ENCODE measurements around the gene SAMD14. TPM values are rescaled to one million over a fixed set of nuclear protein-coding genes. Genes with fewer than 3 reads are reported as not detected.
A peak's percentile ranks its signal among the peaks of the same experiment; 100 is the strongest.

SAMD14 gene
- total and polyA plus RNA-seq, 4 donors = 13.2 to 91.6 (median 47.0) TPM

DNA sequence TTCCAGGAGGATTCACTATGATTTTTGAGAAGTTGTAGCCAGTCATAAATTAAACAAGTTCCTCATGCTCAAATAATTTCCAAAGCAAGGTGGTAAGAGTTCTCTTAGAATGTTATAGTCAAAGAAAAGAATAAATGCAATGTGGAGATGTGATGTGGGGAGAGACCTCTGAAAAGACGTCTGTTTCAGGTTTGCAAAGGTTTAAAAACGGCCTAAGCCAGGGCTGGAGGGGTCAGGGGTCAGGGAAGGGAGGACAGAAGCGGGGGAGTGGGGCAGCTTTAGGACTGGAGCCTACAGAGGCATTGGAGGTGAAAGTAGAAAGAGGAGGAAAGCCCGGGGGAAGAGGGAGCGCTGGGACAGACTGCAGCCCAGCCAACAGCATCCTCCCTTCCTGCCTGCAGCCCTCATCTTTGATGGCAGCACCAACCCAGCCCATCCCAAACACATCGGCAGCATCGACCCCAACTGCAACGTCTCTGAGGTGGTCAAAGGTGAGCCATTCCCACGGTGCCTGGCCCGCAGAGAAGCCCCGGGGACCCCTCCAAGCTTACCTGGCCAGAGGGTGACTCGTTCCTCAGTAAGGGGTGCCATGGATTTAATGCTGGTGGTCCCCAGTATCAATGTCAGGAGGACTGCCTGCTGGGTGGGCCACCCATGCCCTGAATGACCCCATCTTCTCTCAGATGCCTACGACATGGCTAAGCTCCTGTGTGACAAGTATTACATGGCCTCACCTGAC, 23.4 kb downstream of the SAMD14 start:
- H3K4me3 ChIP-seq (ENCODE audit: low read depth, low read length) = no peak overlapping the region
- no peak for DNase-seq (ENCODE audit: low read depth in 4 of 6, low spot score in 6 of 6)
- H3K4me1 ChIP-seq (ENCODE audit: control insufficient read depth, insufficient read depth, low read length) = peaks cover 16% of the 10 kb centered on the region
- no peaks in the 10 kb centered on the region for H3K27me3 ChIP-seq (ENCODE audit: control insufficient read depth, insufficient read depth, low read length)
- no peaks in the 10 kb centered on the region for H3K9me3 ChIP-seq (ENCODE audit: control insufficient read depth, insufficient read depth, low read length)
- H3K27ac ChIP-seq (ENCODE audit: low read depth, low read length) = no peak overlapping the region
- WGBS (ENCODE audit: insufficient coverage) = 64% methylated on average over 7 of the region's 13 CpGs
- H3K36me3 ChIP-seq (ENCODE audit: control insufficient read depth, insufficient read depth, low read length) = peaks cover 84% of the 10 kb centered on the region

DNA sequence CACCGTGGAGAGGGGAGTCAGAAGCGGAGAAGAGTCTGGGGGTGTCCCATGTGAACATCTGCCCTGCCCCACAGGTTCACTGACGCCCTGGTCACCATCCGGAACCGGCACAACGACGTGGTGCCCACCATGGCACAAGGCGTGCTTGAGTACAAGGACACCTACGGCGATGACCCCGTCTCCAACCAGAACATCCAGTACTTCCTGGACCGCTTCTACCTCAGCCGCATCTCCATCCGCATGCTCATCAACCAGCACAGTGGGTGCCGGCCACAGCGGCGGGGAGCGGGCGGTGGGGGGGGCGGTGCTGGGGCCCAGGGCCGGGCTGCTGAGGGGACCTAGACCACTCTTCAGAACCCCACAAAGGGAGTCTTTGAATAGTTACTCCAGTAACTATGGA, 24.1 kb downstream of the SAMD14 start:
- 92% methylated on average over 8 of the region's 21 CpGs for WGBS (ENCODE audit: insufficient coverage)
- Histone ChIP-seq H3K36me3 (ENCODE audit: control insufficient read depth, insufficient read depth, low read length) (peaks cover 83% of the 10 kb centered on the region), H3K4me3 (ENCODE audit: low read depth, low read length) (no peak overlapping the region), H3K27ac (ENCODE audit: low read depth, low read length) (no peak overlapping the region), H3K4me1 (ENCODE audit: control insufficient read depth, insufficient read depth, low read length) (peaks cover 17% of the 10 kb centered on the region), H3K27me3 (ENCODE audit: control insufficient read depth, insufficient read depth, low read length) (no peaks in the 10 kb centered on the region), H3K9me3 (ENCODE audit: control insufficient read depth, insufficient read depth, low read length) (no peaks in the 10 kb centered on the region)
- no peak for DNase-seq (ENCODE audit: low read depth in 4 of 6, low spot score in 6 of 6)

DNA sequence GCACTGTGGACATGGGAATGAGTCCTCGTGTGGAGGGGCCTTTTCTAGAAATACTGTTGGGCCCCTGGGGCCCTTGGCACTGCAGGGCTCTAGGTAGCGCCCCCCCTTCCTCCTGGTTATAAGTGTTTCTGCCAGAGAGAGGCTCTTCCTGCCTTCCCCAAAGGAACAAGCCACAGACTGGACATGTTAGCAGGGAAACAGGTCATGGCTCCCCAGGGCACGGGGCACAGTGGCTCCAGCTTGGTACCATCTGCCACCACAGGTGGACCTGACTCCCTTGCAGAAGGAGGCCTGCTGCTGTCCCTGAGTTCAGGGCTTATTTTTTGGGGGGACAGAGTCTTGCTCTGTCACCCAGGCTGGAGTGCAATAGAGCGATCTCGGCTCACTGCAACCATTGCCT, 26.0 kb downstream of the SAMD14 start:
- H3K4me1 ChIP-seq (ENCODE audit: control insufficient read depth, insufficient read depth, low read length) = peaks cover 18% of the 10 kb centered on the region
- H3K27ac ChIP-seq (ENCODE audit: low read depth, low read length) = no peak overlapping the region
- H3K4me3 ChIP-seq (ENCODE audit: low read depth, low read length) = no peak overlapping the region
- DNase-seq (ENCODE audit: low read depth in 4 of 6, low spot score in 6 of 6) = no peak
- no peaks in the 10 kb centered on the region for H3K9me3 ChIP-seq (ENCODE audit: control insufficient read depth, insufficient read depth, low read length)
- WGBS (ENCODE audit: insufficient coverage) = 86% methylated on average over 4 of the region's 5 CpGs
- no peaks in the 10 kb centered on the region for H3K27me3 ChIP-seq (ENCODE audit: control insufficient read depth, insufficient read depth, low read length)
- H3K36me3 ChIP-seq (ENCODE audit: control insufficient read depth, insufficient read depth, low read length) = peaks cover 76% of the 10 kb centered on the region

DNA sequence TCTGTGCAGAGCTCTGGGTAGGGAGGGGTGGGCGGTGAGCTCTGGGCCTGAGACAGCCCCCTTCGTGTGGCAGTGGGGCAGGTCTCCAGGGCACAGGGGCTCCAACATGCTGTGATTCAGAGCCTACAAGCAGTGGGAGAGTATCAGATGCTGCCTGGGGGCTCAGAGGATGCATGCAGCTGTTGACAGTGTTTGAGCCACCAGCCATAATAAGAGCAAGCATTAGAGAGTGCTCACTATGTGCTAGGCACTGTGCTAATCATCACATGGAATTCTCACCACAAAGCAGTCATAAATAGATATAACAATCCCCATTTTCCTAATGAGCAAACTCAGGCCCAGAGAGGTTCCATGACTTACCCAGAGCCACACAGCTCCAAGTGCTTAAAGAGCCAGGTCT, 26.7 kb downstream of the SAMD14 start:
- Histone ChIP-seq H3K4me3 (ENCODE audit: low read depth, low read length) (no peak overlapping the region), H3K36me3 (ENCODE audit: control insufficient read depth, insufficient read depth, low read length) (peaks cover 76% of the 10 kb centered on the region), H3K9me3 (ENCODE audit: control insufficient read depth, insufficient read depth, low read length) (no peaks in the 10 kb centered on the region), H3K27ac (ENCODE audit: low read depth, low read length) (no peak overlapping the region), H3K4me1 (ENCODE audit: control insufficient read depth, insufficient read depth, low read length) (peaks cover 18% of the 10 kb centered on the region), H3K27me3 (ENCODE audit: control insufficient read depth, insufficient read depth, low read length) (no peaks in the 10 kb centered on the region)
- DNase-seq (ENCODE audit: low read depth in 4 of 6, low spot score in 6 of 6) = no peak
- 60% methylated on average over 2 of the region's 2 CpGs for WGBS (ENCODE audit: insufficient coverage)

- 75% methylated on average over 11 of the region's 15 CpGs for WGBS (ENCODE audit: insufficient coverage)
- Histone ChIP-seq H3K4me1 (ENCODE audit: control insufficient read depth, insufficient read depth, low read length) (peaks cover 18% of the 10 kb centered on the region), H3K27me3 (ENCODE audit: control insufficient read depth, insufficient read depth, low read length) (no peaks in the 10 kb centered on the region), H3K36me3 (ENCODE audit: control insufficient read depth, insufficient read depth, low read length) (peaks cover 76% of the 10 kb centered on the region), H3K4me3 (ENCODE audit: low read depth, low read length) (no peak overlapping the region), H3K27ac (ENCODE audit: low read depth, low read length) (peak overlapping the region; percentile 84), H3K9me3 (ENCODE audit: control insufficient read depth, insufficient read depth, low read length) (no peaks in the 10 kb centered on the region)
- no peak for DNase-seq (ENCODE audit: low read depth in 4 of 6, low spot score in 6 of 6)
These were observed 27.6 kb downstream of the SAMD14 start for GRCh38 chr17:50102164-50102991.

GRCh38 chr17:50101346-50102163, 28.4 kb downstream of the SAMD14 start:
- Histone ChIP-seq H3K9me3 (ENCODE audit: control insufficient read depth, insufficient read depth, low read length) (no peaks in the 10 kb centered on the region), H3K4me3 (ENCODE audit: low read depth, low read length) (no peak overlapping the region), H3K4me1 (ENCODE audit: control insufficient read depth, insufficient read depth, low read length) (peaks cover 26% of the 10 kb centered on the region), H3K27me3 (ENCODE audit: control insufficient read depth, insufficient read depth, low read length) (no peaks in the 10 kb centered on the region), H3K36me3 (ENCODE audit: control insufficient read depth, insufficient read depth, low read length) (peaks cover 80% of the 10 kb centered on the region), H3K27ac (ENCODE audit: low read depth, low read length) (peak overlapping the region; percentile 84)
- WGBS (ENCODE audit: insufficient coverage) = 45% methylated on average over 17 of the region's 17 CpGs
- no peak for DNase-seq (ENCODE audit: low read depth in 4 of 6, low spot score in 6 of 6)

DNA sequence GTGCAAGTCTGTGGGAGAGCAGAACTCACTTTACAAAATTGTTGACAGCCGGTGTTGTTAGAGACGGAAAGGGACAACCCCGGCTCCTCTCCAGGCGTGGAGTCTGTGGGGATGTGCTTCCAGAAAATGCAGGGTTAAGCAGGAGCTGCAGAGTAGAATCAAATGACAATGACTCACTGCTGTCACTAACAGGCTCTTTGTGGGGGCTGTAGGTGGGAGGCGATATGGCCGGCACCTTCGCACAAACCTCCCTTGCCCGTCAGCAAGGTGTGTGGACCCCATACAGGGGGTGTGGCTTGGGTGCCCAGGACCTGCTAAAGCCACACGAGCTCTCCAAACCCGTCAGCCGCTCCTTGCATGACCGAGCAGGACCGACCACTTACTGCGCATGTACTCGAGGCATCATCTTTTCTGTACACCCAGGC, 29.0 kb downstream of the SAMD14 start:
- peaks cover 32% of the 10 kb centered on the region for H3K4me1 ChIP-seq (ENCODE audit: control insufficient read depth, insufficient read depth, low read length)
- H3K36me3 ChIP-seq (ENCODE audit: control insufficient read depth, insufficient read depth, low read length) = peaks cover 77% of the 10 kb centered on the region
- H3K4me3 ChIP-seq (ENCODE audit: low read depth, low read length) = no peak overlapping the region
- peak overlapping the region; percentile 84 for H3K27ac ChIP-seq (ENCODE audit: low read depth, low read length)
- H3K9me3 ChIP-seq (ENCODE audit: control insufficient read depth, insufficient read depth, low read length) = no peaks in the 10 kb centered on the region
- no peaks in the 10 kb centered on the region for H3K27me3 ChIP-seq (ENCODE audit: control insufficient read depth, insufficient read depth, low read length)
- 41% methylated on average over 15 of the region's 15 CpGs for WGBS (ENCODE audit: insufficient coverage)
- DNase-seq (ENCODE audit: low read depth in 4 of 6, low spot score in 6 of 6) = no peak

- H3K27ac ChIP-seq (ENCODE audit: low read depth, low read length) = peak overlapping the region; percentile 84
- H3K36me3 ChIP-seq (ENCODE audit: control insufficient read depth, insufficient read depth, low read length) = peaks cover 72% of the 10 kb centered on the region
- DNase-seq (ENCODE audit: low read depth in 4 of 6, low spot score in 6 of 6) = no peak
- peaks cover 36% of the 10 kb centered on the region for H3K4me1 ChIP-seq (ENCODE audit: control insufficient read depth, insufficient read depth, low read length)
- no peaks in the 10 kb centered on the region for H3K9me3 ChIP-seq (ENCODE audit: control insufficient read depth, insufficient read depth, low read length)
- WGBS (ENCODE audit: insufficient coverage) = 78% methylated on average over 1 of the region's 5 CpGs
- H3K4me3 ChIP-seq (ENCODE audit: low read depth, low read length) = no peak overlapping the region
- H3K27me3 ChIP-seq (ENCODE audit: control insufficient read depth, insufficient read depth, low read length) = no peaks in the 10 kb centered on the region
These were observed 29.5 kb downstream of the SAMD14 start for GRCh38 chr17:50100480-50100883.

DNA sequence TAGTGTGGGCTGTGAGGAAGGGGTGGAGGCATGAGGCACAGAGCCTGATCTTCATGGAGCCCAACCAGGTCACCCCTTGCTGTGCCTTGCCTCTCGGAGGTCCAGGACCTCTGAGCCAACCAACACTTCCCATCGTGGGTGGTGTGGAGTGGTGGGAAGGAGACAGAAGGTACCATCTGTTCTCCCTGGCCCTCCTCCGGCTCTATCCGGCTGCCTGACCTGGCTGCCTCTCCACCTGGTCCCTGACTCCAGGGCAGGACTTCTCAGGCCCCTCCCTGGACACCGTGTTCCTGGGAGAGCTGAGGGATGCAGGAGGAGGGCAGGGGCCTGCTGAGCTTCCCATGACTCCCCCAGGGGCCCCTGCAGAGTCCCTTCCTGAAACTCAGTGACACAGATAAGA, 31.0 kb downstream of the SAMD14 start:
- Histone ChIP-seq H3K27ac (ENCODE audit: low read depth, low read length) (no peak overlapping the region), H3K27me3 (ENCODE audit: control insufficient read depth, insufficient read depth, low read length) (no peaks in the 10 kb centered on the region), H3K4me1 (ENCODE audit: control insufficient read depth, insufficient read depth, low read length) (peaks cover 44% of the 10 kb centered on the region), H3K9me3 (ENCODE audit: control insufficient read depth, insufficient read depth, low read length) (no peaks in the 10 kb centered on the region), H3K4me3 (ENCODE audit: low read depth, low read length) (no peak overlapping the region), H3K36me3 (ENCODE audit: control insufficient read depth, insufficient read depth, low read length) (peaks cover 60% of the 10 kb centered on the region)
- no peak for DNase-seq (ENCODE audit: low read depth in 4 of 6, low spot score in 6 of 6)
- 85% methylated on average over 3 of the region's 5 CpGs for WGBS (ENCODE audit: insufficient coverage)

Data from spinal cord (tissue), 10 donors.